PC-9 (cell line): ENCODE data around the gene RAB11FIP5. TPM values are rescaled to one million over a fixed set of nuclear protein-coding genes. Genes with fewer than 3 reads are reported as not detected.
A peak's percentile ranks its signal among the peaks of the same experiment; 100 is the strongest.

ENCODE experiments used
- BruUV-seq: library from RNA; stranded (reverse); fragments of 400-500 nt; replicated peaks from 2 replicates; lab custom pipeline; 2021; lab: Mats Ljungman, UMichigan
- CTCF ChIA-PET: fragments of 300-600 bp; sonication (Branson Sonifier 250); formaldehyde crosslinking; loops from one replicate; lab custom pipeline; 2022; ENCODE audit warnings: antibody characterized with exemption; lab: Charles Lee
- POLR2A ChIA-PET: fragments of 300-600 bp; sonication (Branson Sonifier 250); formaldehyde crosslinking; loops from one replicate; lab custom pipeline; 2022; ENCODE audit warnings: antibody characterized with exemption; ENCODE audit not compliant: unreplicated experiment; lab: Charles Lee
- DNase-seq, 2 experiments: peaks; one replicate each; pipeline versions ENCODE4 v3.0.0 to v3.0.0-alpha.2; 2015 to 2022; ENCODE audit warnings: mixed read lengths in 1 of 2
- H2AFZ ChIP-seq: fragments of 200-600 bp; sonication (generic); 2 replicates; pipeline ENCODE4 v1.8.1; 2017; ENCODE audit warnings: antibody characterized with exemption
- H3F3A ChIP-seq: fragments of 200-600 bp; sonication (generic); 2 replicates; pipeline ENCODE4 v1.8.1; 2017; ENCODE audit warnings: antibody characterized with exemption, mild to moderate bottlenecking, low read depth; ENCODE audit not compliant: insufficient read depth
- H3K27ac ChIP-seq: fragments of 200-600 bp; sonication (generic); 2 replicates; pipeline ENCODE4 v1.6.1; 2016; ENCODE audit warnings: mixed run types
- H3K27me3 ChIP-seq: fragments of 200-600 bp; sonication (generic); 2 replicates; pipeline ENCODE4 v1.6.1; 2016; ENCODE audit warnings: low read depth, mixed run types; ENCODE audit not compliant: insufficient read depth
- H3K36me3 ChIP-seq: fragments of 200-600 bp; sonication (generic); 2 replicates; pipeline ENCODE4 v1.6.1; 2016; ENCODE audit warnings: low read depth, mixed run types
- H3K4me1 ChIP-seq: fragments of 200-600 bp; sonication (generic); replicated peaks from 2 replicates; pipeline ENCODE4 v1.6.1; 2016; ENCODE audit warnings: mixed run types; ENCODE audit not compliant: insufficient read depth
- H3K4me2 ChIP-seq: fragments of 200-600 bp; sonication (generic); 2 replicates; pipeline ENCODE4 v1.6.1; 2017; ENCODE audit warnings: mixed run types
- H3K4me3 ChIP-seq: fragments of 200-600 bp; sonication (generic); 2 replicates; pipeline ENCODE4 v1.6.1; 2016; ENCODE audit warnings: mixed run types
- H3K79me2 ChIP-seq: fragments of 200-600 bp; sonication (generic); 2 replicates; pipeline ENCODE4 v1.6.1; 2017; ENCODE audit warnings: low read depth, mixed run types
- H3K9me2 ChIP-seq: fragments of 200-600 bp; sonication (generic); 2 replicates; pipeline ENCODE4 v1.8.1; 2017; ENCODE audit warnings: mild to moderate bottlenecking; ENCODE audit not compliant: insufficient read depth
- H3K9me3 ChIP-seq: fragments of 200-600 bp; sonication (generic); 2 replicates; pipeline ENCODE4 v1.8.1; 2016; ENCODE audit warnings: low read depth; ENCODE audit not compliant: insufficient read depth
- H4K20me1 ChIP-seq: fragments of 200-600 bp; sonication (generic); 2 replicates; pipeline ENCODE4 v1.8.1; 2017; ENCODE audit not compliant: insufficient read depth
- CTCF ChIP-seq: fragments of 200-600 bp; sonication (generic); conservative IDR thresholded peaks from 2 replicates; pipeline ENCODE4 v1.6.1; 2017; ENCODE audit warnings: mixed run types, antibody characterized with exemption, mild to moderate bottlenecking, moderate library complexity
- EZH2 ChIP-seq: fragments of 200-600 bp; sonication (generic); IDR thresholded peaks from 2 replicates; pipeline ENCODE4 v1.8.0; 2017; ENCODE audit warnings: antibody characterized with exemption, low read depth
- intact Hi-C: fragments of 100-400 bp; cut with micrococcal nuclease; formaldehyde crosslinking; loops from one replicate; pipeline ENCODE4 v1.10.0; 2022; ENCODE audit not compliant: unreplicated experiment
- total RNA-seq: library from RNA; stranded (reverse); gene quantifications from 2 replicates; pipeline ENCODE4 v1.2.3, GENCODE V29; 2021

Gene RAB11FIP5
- total RNA-seq, 1 experiment from 2014 or later, result 25.0 TPM

- intact Hi-C loops, result no loop called here
- POLR2A ChIA-PET, result no interaction called here
- Histone ChIP-seq H3K4me3 (no peak overlapping the region), H3K79me2 (no peaks in the 10 kb centered on the region), H3K4me2 (no peak overlapping the region), H3K9me2 (no peaks in the 10 kb centered on the region), H3K4me1 (peaks cover 14% of the 10 kb centered on the region; the same call in 1 of the 2 replicates), H3K27ac (no peak overlapping the region), H2AFZ (no peak overlapping the region), H3K27me3 (no peaks in the 10 kb centered on the region), H3K9me3 (no peaks in the 10 kb centered on the region), H4K20me1 (no peaks in the 10 kb centered on the region), H3K36me3 (no peaks in the 10 kb centered on the region), H3F3A (0 out of 2 replicates have a peak, but pooled peaks cover 8% of the 10 kb centered on the region)
- CTCF ChIA-PET, result no interaction called here
- TF ChIP-seq CTCF, result no peak
- no peak for TF ChIP-seq EZH2
- DNase-seq, result no peak
- BruUV-seq, result no TSS peak
Observed at GRCh38 chr2:73033766-73034381, 78.9 kb downstream of the RAB11FIP5 start.

- Histone ChIP-seq H4K20me1 (no peaks in the 10 kb centered on the region), H3K4me2 (no peak overlapping the region), H3F3A (0 out of 2 replicates have a peak, but pooled peaks cover 8% of the 10 kb centered on the region), H3K9me3 (no peaks in the 10 kb centered on the region), H2AFZ (no peak overlapping the region), H3K9me2 (no peaks in the 10 kb centered on the region), H3K4me3 (no peak overlapping the region), H3K79me2 (no peaks in the 10 kb centered on the region), H3K4me1 (peaks cover 14% of the 10 kb centered on the region; the same call in 1 of the 2 replicates), H3K27ac (no peak overlapping the region), H3K27me3 (no peaks in the 10 kb centered on the region), H3K36me3 (no peaks in the 10 kb centered on the region)
- no TSS peak for BruUV-seq
- TF ChIP-seq EZH2, result no peak
- no peak for DNase-seq
- intact Hi-C loops, result no loop called here
- POLR2A ChIA-PET, result no interaction called here
- CTCF ChIA-PET, result no interaction called here
Observed at GRCh38 chr2:73033142-73033765, 79.5 kb downstream of the RAB11FIP5 start.

GRCh38 chr2:73032702-73033097 is 80.0 kb downstream of the RAB11FIP5 start:
- Histone ChIP-seq H3K36me3 (no peaks in the 10 kb centered on the region), H3K9me2 (no peaks in the 10 kb centered on the region), H2AFZ (no peak overlapping the region), H3K4me1 (peaks cover 14% of the 10 kb centered on the region; the same call in 1 of the 2 replicates), H3K4me3 (no peak overlapping the region), H3F3A (0 out of 2 replicates have a peak, but pooled peaks cover 8% of the 10 kb centered on the region), H4K20me1 (no peaks in the 10 kb centered on the region), H3K79me2 (no peaks in the 10 kb centered on the region), H3K27me3 (no peaks in the 10 kb centered on the region), H3K4me2 (peak overlapping the region; percentile 21; the same call in 1 of the 2 replicates), H3K9me3 (no peaks in the 10 kb centered on the region), H3K27ac (no peak overlapping the region)
- no peak for DNase-seq
- ChIA-PET CTCF (no interaction called here), POLR2A (no interaction called here)
- no TSS peak for BruUV-seq
- no peak for TF ChIP-seq CTCF
- TF ChIP-seq EZH2, result no peak
- intact Hi-C loops, result no loop called here
